NT2/D1 (cell line): ENCODE data around the gene PCDHGA4.
"Not testable (repeated sequence)": the region's sequence is repeated elsewhere in the genome, so short reads cannot be mapped to it uniquely, and the experiment has no call there.

ENCODE experiments used
- DNase-seq: peaks from one replicate; pipeline ENCODE4 v3.0.0-alpha.2; 2011; ENCODE audit warnings: low read depth, low spot score
- H3K27me3 ChIP-seq: 2 replicates; pipeline ENCODE4 v1.6.0; 2011; ENCODE audit warnings: mild to moderate bottlenecking; ENCODE audit not compliant: insufficient read length, insufficient read depth
- H3K36me3 ChIP-seq: 2 replicates; pipeline ENCODE4 v1.6.1; 2011; ENCODE audit warnings: mild to moderate bottlenecking, low read length, mixed read lengths; ENCODE audit not compliant: insufficient read depth, insufficient read length
- H3K4me1 ChIP-seq: 2 replicates; pipeline ENCODE4 v1.5.1; 2011; ENCODE audit not compliant: insufficient read depth, insufficient read length
- H3K4me3 ChIP-seq: 2 replicates; pipeline ENCODE4 v1.5.1; 2011; ENCODE audit warnings: low read depth; ENCODE audit not compliant: insufficient read length
- H3K9ac ChIP-seq: 2 replicates; pipeline ENCODE4 v1.6.0; 2011; ENCODE audit warnings: low read depth; ENCODE audit not compliant: insufficient read length
- H3K9me3 ChIP-seq: 2 replicates; pipeline ENCODE4 v1.5.1; 2011; ENCODE audit warnings: mild to moderate bottlenecking, low read length; ENCODE audit not compliant: insufficient read depth
- SUZ12 ChIP-seq: IDR thresholded peaks from 2 replicates; pipeline ENCODE4 v1.6.1; 2011; ENCODE audit not compliant: insufficient read length, insufficient read depth; ENCODE audit errors: extremely low read depth
- YY1 ChIP-seq: IDR thresholded peaks from 2 replicates; pipeline ENCODE4 v1.6.1; 2011; ENCODE audit not compliant: insufficient read length, insufficient read depth
- ZNF274 ChIP-seq: IDR thresholded peaks from 2 replicates; pipeline ENCODE4 v1.6.1; 2011; ENCODE audit warnings: mild to moderate bottlenecking, low read depth, low read length

Gene PCDHGA4

GRCh38 chr5:141354900-141355469, at the start of gene PCDHGA4:
PCDHGA4 (plus strand) TSS chr5:141355021; CDS start chr5:141355108, 87 bp downstream.
- Histone ChIP-seq H3K4me1 (no peaks in the 10 kb centered on the region), H3K36me3 (no peaks in the 10 kb centered on the region), H3K27me3 (no peaks in the 10 kb centered on the region), H3K4me3 (no peak within 1 kb of the TSS), H3K9me3 (peaks cover 51% of the 10 kb centered on the region), H3K9ac (no peak within 1 kb of the TSS)
- DNase-seq: no peak
- no peak for TF ChIP-seq SUZ12
- TF ChIP-seq YY1: no peak
- no peak for TF ChIP-seq ZNF274

GRCh38 chr5:141306630-141307029, 48.2 kb upstream of the PCDHGA4 start:
- no peak for DNase-seq

GRCh38 chr5:141313711-141314110, 41.1 kb upstream of the PCDHGA4 start:
- no peak for DNase-seq
- H3K4me1 ChIP-seq: no peaks in the 10 kb centered on the region
- H3K36me3 ChIP-seq: peaks cover 15% of the 10 kb centered on the region
- H3K27me3 ChIP-seq: no peaks in the 10 kb centered on the region
- no peak for TF ChIP-seq YY1
- TF ChIP-seq SUZ12: no peak
- peaks cover 12% of the 10 kb centered on the region for H3K9me3 ChIP-seq
- no peak overlapping the region for H3K9ac ChIP-seq
- H3K4me3 ChIP-seq: no peak overlapping the region

More at GRCh38 chr5:141306630-141307029, 48.2 kb upstream of the PCDHGA4 start:
- Histone ChIP-seq H3K9me3 (no peaks in the 10 kb centered on the region), H3K4me3 (no peak overlapping the region), H3K27me3 (no peaks in the 10 kb centered on the region), H3K36me3 (no peaks in the 10 kb centered on the region), H3K4me1 (no peaks in the 10 kb centered on the region), H3K9ac (no peak overlapping the region)
- TF ChIP-seq SUZ12: no peak
- TF ChIP-seq YY1: no peak
- TF ChIP-seq ZNF274: no peak

GRCh38 chr5:141316963-141317362, 37.9 kb upstream of the PCDHGA4 start:
- peaks cover 27% of the 10 kb centered on the region for H3K36me3 ChIP-seq
- H3K4me3 ChIP-seq, H3K27me3 ChIP-seq, H3K9ac ChIP-seq, DNase-seq, H3K4me1 ChIP-seq: not testable (repeated sequence)
- H3K9me3 ChIP-seq: peaks cover 26% of the 10 kb centered on the region

GRCh38 chr5:141319202-141319601, 35.6 kb upstream of the PCDHGA4 start:
- peaks cover 27% of the 10 kb centered on the region for H3K36me3 ChIP-seq
- peaks cover 26% of the 10 kb centered on the region for H3K9me3 ChIP-seq
- H3K9ac ChIP-seq: no peak overlapping the region
- DNase-seq: no peak
- peak overlapping the region; percentile 88 for H3K4me3 ChIP-seq
- H3K27me3 ChIP-seq: no peaks in the 10 kb centered on the region
- TF ChIP-seq YY1 (no peak), ZNF274 (no peak), SUZ12 (no peak)
- H3K4me1 ChIP-seq: no peaks in the 10 kb centered on the region

- peaks cover 26% of the 10 kb centered on the region for H3K36me3 ChIP-seq
- TF ChIP-seq SUZ12 (no peak), YY1 (no peak), ZNF274 (no peak)
- no peak for DNase-seq
- H3K9me3 ChIP-seq: peaks cover 26% of the 10 kb centered on the region
- H3K9ac ChIP-seq: no peak overlapping the region
- no peaks in the 10 kb centered on the region for H3K4me1 ChIP-seq
- H3K4me3 ChIP-seq: peak overlapping the region; percentile 88
- no peaks in the 10 kb centered on the region for H3K27me3 ChIP-seq
These were observed 35.1 kb upstream of the PCDHGA4 start for GRCh38 chr5:141319699-141320098.

- Histone ChIP-seq H3K4me1 (no peaks in the 10 kb centered on the region), H3K36me3 (peaks cover 25% of the 10 kb centered on the region), H3K27me3 (no peaks in the 10 kb centered on the region), H3K4me3 (peak within 1 kb of the TSS; percentile 88), H3K9me3 (peaks cover 26% of the 10 kb centered on the region), H3K9ac (peak within 1 kb of the TSS; percentile 72)
- TF ChIP-seq SUZ12: no peak
- peak; percentile 42 for TF ChIP-seq YY1
- peak; percentile 88 for DNase-seq
These were observed 34.3 kb upstream of the PCDHGA4 start, which contains the start of gene TAF7 for GRCh38 chr5:141320225-141321169. TAF7 (minus strand) TSS chr5:141320784; CDS start chr5:141320044, 740 bp downstream.
